NCI-H446 (cell line): Measurements from ENCODE around the gene YWHAB.

Experiments used
- DNase-seq, 2 experiments: peaks; one replicate each; lab custom pipeline; 2025; lab: John Stamatoyannopoulos, UW

YWHAB gene

DNA sequence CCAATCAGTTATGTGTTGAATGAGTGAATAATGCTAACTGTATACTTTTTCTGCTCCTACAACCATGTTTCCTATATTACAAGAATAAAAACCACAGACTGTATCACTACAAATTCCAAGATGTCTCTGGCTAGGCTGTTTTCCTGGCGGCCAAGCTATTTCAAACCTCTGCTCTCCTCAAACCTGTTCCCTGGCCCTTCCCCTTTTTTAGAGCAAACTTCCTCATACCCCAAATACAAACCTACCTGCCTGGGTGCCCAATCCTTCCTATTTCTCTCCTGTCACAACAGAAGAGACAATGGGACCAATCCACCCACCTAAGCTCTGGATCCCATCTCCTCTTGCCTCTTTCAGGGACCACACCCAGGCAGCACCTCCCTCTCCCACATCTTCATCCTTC, 67.2 kb downstream of the YWHAB start:
- no peak for DNase-seq

DNA sequence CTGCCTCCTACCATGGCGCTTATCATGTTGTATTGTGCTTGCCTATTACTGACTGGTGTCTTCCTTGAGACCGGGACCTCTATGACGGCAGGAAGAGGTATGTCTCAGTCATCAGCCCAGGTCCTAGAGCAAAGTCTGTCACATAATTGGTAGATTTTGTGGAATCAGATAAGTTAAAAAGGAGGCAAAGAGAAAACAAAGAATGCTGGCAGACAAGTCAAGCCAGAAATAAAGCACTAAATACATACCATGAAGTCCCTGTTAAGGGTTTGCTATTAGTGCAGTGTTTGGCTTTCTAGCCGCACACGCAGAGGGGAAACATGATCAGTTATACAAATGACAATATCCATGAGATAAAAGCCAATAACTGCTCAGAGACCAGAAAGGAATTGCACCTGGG, 68.7 kb downstream of the YWHAB start:
- DNase-seq, result no peak

DNA sequence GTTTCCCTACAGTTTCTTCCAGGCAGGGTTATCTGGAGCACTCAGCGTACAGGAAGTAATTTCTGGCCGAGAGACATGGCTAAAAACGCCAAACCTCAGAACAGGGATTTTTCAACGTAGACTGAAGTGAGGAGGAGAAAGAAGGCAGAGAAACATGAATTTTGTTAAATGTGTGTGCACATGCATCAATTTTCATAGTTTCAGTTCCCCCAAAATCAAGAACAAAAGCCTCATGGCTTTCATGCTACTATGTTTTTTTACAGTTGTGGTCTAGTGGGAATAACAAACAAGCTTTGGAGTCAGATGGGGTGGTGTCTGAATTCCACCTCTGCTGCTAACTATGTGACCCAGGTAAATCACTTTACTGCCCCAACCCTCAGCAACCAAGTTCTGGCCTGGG, 69.8 kb downstream of the YWHAB start:
- DNase-seq, result no peak

DNA sequence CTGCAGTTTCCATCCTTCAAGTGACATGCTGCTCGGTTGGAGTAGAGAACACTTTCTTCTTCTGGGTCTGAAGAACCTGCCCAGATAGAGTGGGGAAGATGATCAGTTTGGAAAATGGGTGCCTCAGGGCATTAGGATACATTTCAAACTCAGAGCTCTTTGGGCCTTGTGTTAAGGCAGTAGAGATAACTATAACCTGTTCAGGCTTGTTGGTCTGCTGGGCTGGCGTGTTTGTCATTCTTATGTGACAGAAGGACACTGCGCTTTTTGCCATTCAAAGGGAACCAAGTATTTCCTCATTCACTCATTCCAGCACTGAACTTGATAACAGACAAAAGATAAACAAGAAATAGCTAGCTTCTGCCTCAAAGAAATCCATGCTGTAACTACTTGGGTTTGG, 70.9 kb downstream of the YWHAB start:
- DNase-seq, result no peak
